ENCODE data around the gene CYTH2. TPM values are rescaled to one million over a fixed set of nuclear protein-coding genes. Genes with fewer than 3 reads are reported as not detected.

Gene CYTH2
- 44.0 and 46.6 TPM in 2 replicates for total RNA-seq (2014; rRNA removed; shearing (Covaris generic))
- 53.2 and 74.8 TPM in 2 replicates for total RNA-seq (2022)
- Bru-seq, nascent RNA: percentile 70 among the genes with signal in this experiment
- BruChase-seq, experiment 1, labeled RNA remaining after a 6-hour chase: percentile 88 among the genes with signal in this experiment
- percentile 86 among the genes with signal in this experiment for BruChase-seq, experiment 2, labeled RNA remaining after a 2-hour chase
- long read RNA-seq, full-length matches to known transcripts: 48 of 69 reads
- long read RNA-seq, partial matches to known transcripts: 6 of 69 reads
- long read RNA-seq, other reads (novel, unspliced or antisense): 15 of 69 reads

DNA sequence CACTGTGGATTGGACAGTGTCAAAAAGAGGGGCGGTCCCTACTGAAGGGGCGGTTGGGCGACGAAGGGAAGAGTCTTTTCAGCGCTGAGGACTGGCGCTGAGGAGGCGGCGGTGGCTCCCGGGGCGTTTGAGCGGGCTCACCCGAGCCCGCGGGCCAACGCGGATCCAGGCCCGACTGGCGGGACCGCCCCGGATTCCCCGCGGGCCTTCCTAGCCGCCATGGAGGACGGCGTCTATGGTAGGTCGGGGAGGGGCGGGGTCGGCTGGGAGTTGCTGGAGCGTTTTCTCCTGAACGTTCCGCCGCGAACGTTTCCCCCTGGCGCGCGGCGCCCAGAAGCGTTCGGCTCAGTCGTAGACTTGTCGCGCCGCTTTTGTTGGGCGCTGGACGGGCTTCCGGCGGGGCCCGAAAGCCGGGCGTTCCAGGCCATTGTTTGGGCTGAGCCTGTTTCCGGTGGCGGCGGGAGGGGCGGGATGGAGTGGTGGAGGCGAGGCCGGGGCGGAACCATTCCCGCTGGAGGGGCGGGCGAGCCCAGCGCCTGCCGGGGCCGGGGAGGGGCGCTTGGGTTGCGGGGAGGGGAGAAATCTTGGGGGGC, at the start of gene CYTH2:
Gene CYTH2, plus strand, starts transcription at position 81 of the 593 bp plus-strand sequence. Its CDS starts 139 bp downstream, at position 220.
- BruUV-seq (replicated peaks): no TSS peak
- CTCF ChIA-PET (ENCODE audit: unreplicated experiment): no interaction called here
- DNase-seq (ENCODE audit: low spot score): peak; percentile 85

GRCh38 chr19:48421548-48421947, 47.6 kb upstream of the CYTH2 start:
- Histone ChIP-seq H3K4me2 (ENCODE audit: low read length) (no peak overlapping the region), H3K4me3 (ENCODE audit: low read depth, low read length, poor library complexity, severe bottlenecking) (no peak overlapping the region), H3K9me2 (ENCODE audit: insufficient read depth, low read length) (no peaks in the 10 kb centered on the region), H2AFZ (ENCODE audit: low read length) (no peak overlapping the region), H3K36me3 (ENCODE audit: insufficient read depth, low read length) (no peaks in the 10 kb centered on the region), H3K79me2 (ENCODE audit: insufficient read depth, low read depth, low read length) (no peaks in the 10 kb centered on the region), H3K27ac (ENCODE audit: low read depth, low read length, poor library complexity, severe bottlenecking) (no peak overlapping the region), H3K9me3 (ENCODE audit: low read length) (no peaks in the 10 kb centered on the region), H3K4me1 (ENCODE audit: insufficient read depth, low read length, poor library complexity, severe bottlenecking) (peaks cover 7% of the 10 kb centered on the region), H4K20me1 (ENCODE audit: insufficient read depth, low read length) (no peaks in the 10 kb centered on the region)
- ChIA-PET CTCF (ENCODE audit: unreplicated experiment) (no interaction called here), POLR2A (no interaction called here)
- no TSS peak for BruUV-seq (replicated peaks)
- intact Hi-C loops (cut with micrococcal nuclease; ENCODE audit: unreplicated experiment): no loop called here
- DNase-seq (ENCODE audit: low spot score): no peak
- TF ChIP-seq CTCF (conservative IDR thresholded peaks at IDR 0.05; ENCODE audit: low read length) (no peak), EZH2phosphoT487 (IDR thresholded peaks at IDR 0.05; ENCODE audit: borderline replicate concordance, low read depth, low read length) (no peak)

More for the DNA sequence above, at the start of gene CYTH2:
- Histone ChIP-seq H3K4me2 (ENCODE audit: low read length) (peak within 1 kb of the TSS; percentile 95), H3K4me3 (ENCODE audit: low read depth, low read length, poor library complexity, severe bottlenecking) (peak within 1 kb of the TSS; percentile 80), H3K9me3 (ENCODE audit: low read length) (no peaks in the 10 kb centered on the region), H2AFZ (ENCODE audit: low read length) (peak within 1 kb of the TSS; percentile 66), H3K9me2 (ENCODE audit: insufficient read depth, low read length) (no peaks in the 10 kb centered on the region), H3K4me1 (ENCODE audit: insufficient read depth, low read length, poor library complexity, severe bottlenecking) (peaks cover 13% of the 10 kb centered on the region), H3K27ac (ENCODE audit: low read depth, low read length, poor library complexity, severe bottlenecking) (peak within 1 kb of the TSS; percentile 83), H3K79me2 (ENCODE audit: insufficient read depth, low read depth, low read length) (peaks cover 8% of the 10 kb centered on the region), H3K36me3 (ENCODE audit: insufficient read depth, low read length) (peaks cover 42% of the 10 kb centered on the region), H4K20me1 (ENCODE audit: insufficient read depth, low read length) (peaks cover 5% of the 10 kb centered on the region; the same call in 1 of the 2 replicates)
- POLR2A ChIA-PET: no interaction called here
- intact Hi-C loops (cut with micrococcal nuclease; ENCODE audit: unreplicated experiment): loop anchor here (1.0 kb wide), 1 partner anchor 24 kb away; the partner anchor contains the start of gene GRWD1
- TF ChIP-seq EZH2phosphoT487 (IDR thresholded peaks at IDR 0.05; ENCODE audit: borderline replicate concordance, low read depth, low read length) (no peak), CTCF (conservative IDR thresholded peaks at IDR 0.05; ENCODE audit: low read length) (no peak)
